Measurements from ENCODE around the gene S100A2. TPM values are rescaled to one million over a fixed set of nuclear protein-coding genes. Genes with fewer than 3 reads are reported as not detected.

S100A2 gene
- total and polyA plus RNA-seq, 2 of the 13 experiments (the other 11 are each of a cell fraction or from before 2014, with no cell fraction given) = 1.2 TPM

GRCh38 chr1:153544453-153545066 lies 21.1 kb downstream of the S100A2 start (continued):
- TF ChIP-seq, protein P1, sequence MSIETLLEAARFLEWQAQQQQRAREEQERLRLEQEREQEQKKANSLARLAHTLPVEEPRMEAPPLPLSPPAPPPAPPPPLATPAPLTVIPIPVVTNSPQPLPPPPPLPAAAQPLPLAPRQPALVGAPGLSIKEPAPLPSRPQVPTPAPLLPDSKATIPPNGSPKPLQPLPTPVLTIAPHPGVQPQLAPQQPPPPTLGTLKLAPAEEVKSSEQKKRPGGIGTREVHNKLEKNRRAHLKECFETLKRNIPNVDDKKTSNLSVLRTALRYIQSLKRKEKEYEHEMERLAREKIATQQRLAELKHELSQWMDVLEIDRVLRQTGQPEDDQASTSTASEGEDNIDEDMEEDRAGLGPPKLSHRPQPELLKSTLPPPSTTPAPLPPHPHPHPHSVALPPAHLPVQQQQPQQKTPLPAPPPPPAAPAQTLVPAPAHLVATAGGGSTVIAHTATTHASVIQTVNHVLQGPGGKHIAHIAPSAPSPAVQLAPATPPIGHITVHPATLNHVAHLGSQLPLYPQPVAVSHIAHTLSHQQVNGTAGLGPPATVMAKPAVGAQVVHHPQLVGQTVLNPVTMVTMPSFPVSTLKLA (IDR thresholded peaks at IDR 0.05) = no peak
- TF ChIP-seq ZNF788 (CRISPR knock-in tag; IDR thresholded peaks at IDR 0.05; ENCODE audit: borderline replicate concordance) (no peak), RXRA (CRISPR knock-in tag; IDR thresholded peaks at IDR 0.05) (peak; percentile 21; the same call in 1 of the 2 replicates), PLRG1 (conservative IDR thresholded peaks at IDR 0.05) (no peak), ZNF547 (CRISPR knock-in tag; IDR thresholded peaks at IDR 0.05) (no peak), ZNF235 (CRISPR knock-in tag; IDR thresholded peaks at IDR 0.05; ENCODE audit: borderline replicate concordance) (no peak), E2F2 (CRISPR knock-in tag; IDR thresholded peaks at IDR 0.05; ENCODE audit: borderline replicate concordance) (no peak), ZBTB8A (CRISPR knock-in tag; IDR thresholded peaks at IDR 0.05; ENCODE audit: borderline replicate concordance, low read depth) (no peak), ZXDC (CRISPR knock-in tag; IDR thresholded peaks at IDR 0.05) (no peak), FOXP1 (IDR thresholded peaks at IDR 0.05) (no peak), FOXP1 (CRISPR knock-in tag; IDR thresholded peaks at IDR 0.05) (no peak), MTA3 (CRISPR knock-in tag; IDR thresholded peaks at IDR 0.05) (no peak)
- TF ChIP-seq, protein P2, sequence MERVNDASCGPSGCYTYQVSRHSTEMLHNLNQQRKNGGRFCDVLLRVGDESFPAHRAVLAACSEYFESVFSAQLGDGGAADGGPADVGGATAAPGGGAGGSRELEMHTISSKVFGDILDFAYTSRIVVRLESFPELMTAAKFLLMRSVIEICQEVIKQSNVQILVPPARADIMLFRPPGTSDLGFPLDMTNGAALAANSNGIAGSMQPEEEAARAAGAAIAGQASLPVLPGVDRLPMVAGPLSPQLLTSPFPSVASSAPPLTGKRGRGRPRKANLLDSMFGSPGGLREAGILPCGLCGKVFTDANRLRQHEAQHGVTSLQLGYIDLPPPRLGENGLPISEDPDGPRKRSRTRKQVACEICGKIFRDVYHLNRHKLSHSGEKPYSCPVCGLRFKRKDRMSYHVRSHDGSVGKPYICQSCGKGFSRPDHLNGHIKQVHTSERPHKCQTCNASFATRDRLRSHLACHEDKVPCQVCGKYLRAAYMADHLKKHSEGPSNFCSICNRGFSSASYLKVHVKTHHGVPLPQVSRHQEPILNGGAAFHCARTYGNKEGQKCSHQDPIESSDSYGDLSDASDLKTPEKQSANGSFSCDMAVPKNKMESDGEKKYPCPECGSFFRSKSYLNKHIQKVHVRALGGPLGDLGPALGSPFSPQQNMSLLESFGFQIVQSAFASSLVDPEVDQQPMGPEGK (CRISPR knock-in tag; IDR thresholded peaks at IDR 0.05) = peak; percentile 62; the same call in 1 of the 2 replicates
- TF ChIP-seq, protein P3, sequence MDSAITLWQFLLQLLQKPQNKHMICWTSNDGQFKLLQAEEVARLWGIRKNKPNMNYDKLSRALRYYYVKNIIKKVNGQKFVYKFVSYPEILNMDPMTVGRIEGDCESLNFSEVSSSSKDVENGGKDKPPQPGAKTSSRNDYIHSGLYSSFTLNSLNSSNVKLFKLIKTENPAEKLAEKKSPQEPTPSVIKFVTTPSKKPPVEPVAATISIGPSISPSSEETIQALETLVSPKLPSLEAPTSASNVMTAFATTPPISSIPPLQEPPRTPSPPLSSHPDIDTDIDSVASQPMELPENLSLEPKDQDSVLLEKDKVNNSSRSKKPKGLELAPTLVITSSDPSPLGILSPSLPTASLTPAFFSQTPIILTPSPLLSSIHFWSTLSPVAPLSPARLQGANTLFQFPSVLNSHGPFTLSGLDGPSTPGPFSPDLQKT (CRISPR knock-in tag; IDR thresholded peaks at IDR 0.05; ENCODE audit: borderline replicate concordance) = no peak
- TF ChIP-seq, protein P4, sequence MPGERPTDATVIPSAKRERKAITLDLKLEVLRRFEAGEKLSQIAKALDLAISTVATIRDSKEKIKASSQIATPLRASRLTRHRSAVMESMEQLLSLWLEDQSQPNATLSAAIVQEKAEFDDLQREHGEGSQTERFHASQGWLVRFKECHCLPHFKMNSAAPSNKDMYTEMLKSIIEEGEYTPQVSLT (CRISPR knock-in tag; IDR thresholded peaks at IDR 0.05; ENCODE audit: borderline replicate concordance, low read depth) = no peak
- TF ChIP-seq, protein P5, sequence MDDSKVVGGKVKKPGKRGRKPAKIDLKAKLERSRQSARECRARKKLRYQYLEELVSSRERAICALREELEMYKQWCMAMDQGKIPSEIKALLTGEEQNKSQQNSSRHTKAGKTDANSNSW (CRISPR knock-in tag; IDR thresholded peaks at IDR 0.05; ENCODE audit: borderline replicate concordance) = 0 out of 2 replicates have a peak, but pooled peaks have one; percentile 66
- TF ChIP-seq, protein P6, sequence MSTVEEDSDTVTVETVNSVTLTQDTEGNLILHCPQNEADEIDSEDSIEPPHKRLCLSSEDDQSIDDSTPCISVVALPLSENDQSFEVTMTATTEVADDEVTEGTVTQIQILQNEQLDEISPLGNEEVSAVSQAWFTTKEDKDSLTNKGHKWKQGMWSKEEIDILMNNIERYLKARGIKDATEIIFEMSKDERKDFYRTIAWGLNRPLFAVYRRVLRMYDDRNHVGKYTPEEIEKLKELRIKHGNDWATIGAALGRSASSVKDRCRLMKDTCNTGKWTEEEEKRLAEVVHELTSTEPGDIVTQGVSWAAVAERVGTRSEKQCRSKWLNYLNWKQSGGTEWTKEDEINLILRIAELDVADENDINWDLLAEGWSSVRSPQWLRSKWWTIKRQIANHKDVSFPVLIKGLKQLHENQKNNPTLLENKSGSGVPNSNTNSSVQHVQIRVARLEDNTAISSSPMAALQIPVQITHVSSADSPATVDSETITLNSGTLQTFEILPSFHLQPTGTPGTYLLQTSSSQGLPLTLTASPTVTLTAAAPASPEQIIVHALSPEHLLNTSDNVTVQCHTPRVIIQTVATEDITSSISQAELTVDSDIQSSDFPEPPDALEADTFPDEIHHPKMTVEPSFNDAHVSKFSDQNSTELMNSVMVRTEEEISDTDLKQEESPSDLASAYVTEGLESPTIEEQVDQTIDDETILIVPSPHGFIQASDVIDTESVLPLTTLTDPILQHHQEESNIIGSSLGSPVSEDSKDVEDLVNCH (CRISPR knock-in tag; IDR thresholded peaks at IDR 0.05) = no peak

Measured in HepG2 (cell line).